ENCODE measurements around the gene FAM120B.
"Not testable (repeated sequence)": the region's sequence is repeated elsewhere in the genome, so short reads cannot be mapped to it uniquely, and the experiment has no call there.

Gene FAM120B

DNA sequence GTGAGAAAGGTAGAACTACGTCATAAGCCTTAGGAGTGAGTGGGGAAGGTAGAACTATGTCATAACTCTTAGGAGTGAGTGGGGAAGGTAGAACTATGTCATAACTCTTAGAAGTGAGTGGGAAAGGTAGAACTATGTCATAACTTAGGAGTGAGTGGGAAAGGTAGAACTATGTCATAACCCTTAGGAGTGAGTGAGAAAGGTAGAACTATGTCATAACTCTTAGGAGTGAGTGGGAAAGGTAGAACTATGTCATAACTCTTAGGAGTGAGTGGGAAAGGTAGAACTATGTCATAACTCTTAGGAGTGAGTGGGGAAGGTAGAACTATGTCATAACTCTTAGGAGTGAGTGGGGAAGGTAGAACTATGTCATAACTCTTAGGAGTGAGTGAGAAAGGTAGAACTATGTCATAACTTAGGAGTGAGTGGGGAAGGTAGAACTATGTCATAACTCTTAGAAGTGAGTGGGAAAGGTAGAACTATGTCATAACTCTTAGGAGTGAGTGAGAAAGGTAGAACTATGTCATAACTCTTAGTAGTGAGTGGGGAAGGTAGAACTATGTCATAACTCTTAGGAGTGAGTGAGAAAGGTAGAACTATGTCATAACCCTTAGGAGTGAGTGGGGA lies 92.3 kb downstream of the FAM120B start:
- not testable (repeated sequence) for DNase-seq

DNA sequence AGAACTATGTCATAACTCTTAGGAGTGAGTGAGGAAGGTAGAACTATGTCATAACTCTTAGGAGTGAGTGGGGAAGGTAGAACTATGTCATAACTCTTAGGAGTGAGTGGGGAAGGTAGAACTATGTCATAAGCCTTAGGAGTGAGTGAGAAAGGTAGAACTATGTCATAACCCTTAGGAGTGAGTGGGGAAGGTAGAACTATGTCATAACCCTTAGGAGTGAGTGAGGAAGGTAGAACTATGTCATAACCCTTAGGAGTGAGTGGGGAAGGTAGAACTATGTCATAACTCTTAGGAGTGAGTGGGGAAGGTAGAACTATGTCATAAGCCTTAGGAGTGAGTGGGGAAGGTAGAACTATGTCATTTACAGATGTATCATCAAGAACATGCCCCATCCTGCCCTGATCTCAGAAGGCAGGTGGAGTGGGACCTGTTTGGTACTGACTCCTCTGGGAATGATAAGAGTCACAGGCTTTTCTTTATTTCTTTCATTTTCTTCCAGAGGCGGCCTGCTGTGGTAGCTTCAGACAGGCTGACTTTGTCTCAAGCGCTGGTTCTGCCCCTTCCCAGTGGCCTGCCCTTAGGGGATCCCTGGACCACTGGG lies 93.5 kb downstream of the FAM120B start:
- not testable (repeated sequence) for DNase-seq

- no peak for DNase-seq
These were observed 95.9 kb downstream of the FAM120B start for GRCh38 chr6:170402318-170403040.

GRCh38 chr6:170403451-170403850 lies 96.9 kb downstream of the FAM120B start:
- no peak for DNase-seq

- DNase-seq: no peak
These were observed 97.5 kb downstream of the FAM120B start for GRCh38 chr6:170404036-170404435.

GRCh38 chr6:170404697-170405096 lies 98.1 kb downstream of the FAM120B start:
- DNase-seq: no peak

DNA sequence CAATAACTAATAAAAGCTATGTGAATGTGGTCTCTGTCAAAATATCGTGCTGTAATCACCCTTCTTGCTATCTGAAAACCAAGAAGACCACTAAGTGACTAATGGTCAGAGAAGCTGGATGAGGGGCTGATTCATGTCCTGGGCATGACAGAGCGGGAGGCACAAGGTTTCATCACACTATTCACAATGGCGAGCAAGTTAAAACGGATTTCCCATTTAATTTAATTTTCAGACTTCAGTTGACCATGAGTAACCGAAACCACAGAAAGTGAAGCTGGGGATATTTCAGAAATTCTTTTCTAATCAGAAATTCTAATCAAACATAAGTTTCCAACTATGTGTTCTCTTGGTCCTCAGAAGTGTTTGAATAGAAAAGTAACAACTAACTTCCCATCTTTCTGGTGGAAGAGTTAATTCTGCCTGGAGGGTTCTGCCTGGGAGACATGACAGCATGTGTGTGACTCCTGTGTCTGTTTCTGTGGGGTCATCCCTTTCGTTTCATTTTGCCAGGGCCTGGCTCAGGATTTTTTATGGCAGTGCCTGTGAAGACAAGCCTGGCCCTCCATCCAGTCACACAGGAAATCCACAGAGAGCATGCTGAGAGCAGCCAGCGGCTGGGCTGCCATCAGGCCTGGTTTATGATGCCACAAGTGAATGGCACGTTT lies 98.9 kb downstream of the FAM120B start:
- no peak for DNase-seq

DNA sequence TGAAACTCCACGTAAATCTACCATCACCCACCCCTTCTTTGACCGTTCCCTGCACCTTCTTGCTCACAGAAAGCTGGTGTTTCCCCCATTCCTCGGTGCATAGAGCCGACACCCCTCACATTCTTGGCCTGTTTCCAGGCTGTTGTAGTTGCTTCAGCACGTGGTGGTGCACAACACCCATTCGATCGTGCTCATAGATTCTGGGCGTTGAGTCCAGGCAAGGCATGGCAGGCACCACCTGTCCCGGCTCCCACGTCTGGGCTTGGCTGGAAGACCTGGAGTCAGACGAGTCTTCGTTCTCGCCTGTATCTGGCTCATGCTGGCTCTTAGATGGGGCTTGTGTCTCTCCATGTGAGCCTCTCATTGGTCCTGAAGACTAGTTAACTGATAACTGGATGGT lies 100.6 kb downstream of the FAM120B start:
- no peak for DNase-seq

GRCh38 chr6:170407932-170408331 lies 101.4 kb downstream of the FAM120B start:
- DNase-seq: no peak

GRCh38 chr6:170409746-170410145 lies 103.2 kb downstream of the FAM120B start:
- DNase-seq: not testable (repeated sequence)

- DNase-seq: no peak
These were observed 103.7 kb downstream of the FAM120B start for GRCh38 chr6:170410241-170410640.

GRCh38 chr6:170415318-170415717 lies 108.8 kb downstream of the FAM120B start:
- no peak for DNase-seq

DNA sequence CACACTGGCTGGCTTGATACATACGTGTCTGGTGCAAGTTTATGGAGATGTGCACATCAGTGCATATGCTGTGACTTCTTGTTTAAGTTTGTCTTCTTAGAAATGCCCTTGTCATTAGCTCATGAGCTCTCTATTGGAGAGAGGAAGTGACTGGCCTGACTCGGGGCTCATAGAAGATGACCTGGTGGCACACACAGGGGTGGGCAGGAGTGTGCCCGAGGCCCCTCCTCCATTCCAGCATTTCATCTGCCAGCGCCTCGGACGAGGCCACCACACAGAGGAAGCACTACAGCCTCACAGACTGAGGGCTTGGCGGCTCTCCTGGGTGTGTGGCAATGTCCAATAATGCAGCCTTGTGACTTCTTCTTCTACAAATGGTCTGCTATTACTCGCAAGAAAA lies 109.7 kb downstream of the FAM120B start:
- DNase-seq: no peak

DNA sequence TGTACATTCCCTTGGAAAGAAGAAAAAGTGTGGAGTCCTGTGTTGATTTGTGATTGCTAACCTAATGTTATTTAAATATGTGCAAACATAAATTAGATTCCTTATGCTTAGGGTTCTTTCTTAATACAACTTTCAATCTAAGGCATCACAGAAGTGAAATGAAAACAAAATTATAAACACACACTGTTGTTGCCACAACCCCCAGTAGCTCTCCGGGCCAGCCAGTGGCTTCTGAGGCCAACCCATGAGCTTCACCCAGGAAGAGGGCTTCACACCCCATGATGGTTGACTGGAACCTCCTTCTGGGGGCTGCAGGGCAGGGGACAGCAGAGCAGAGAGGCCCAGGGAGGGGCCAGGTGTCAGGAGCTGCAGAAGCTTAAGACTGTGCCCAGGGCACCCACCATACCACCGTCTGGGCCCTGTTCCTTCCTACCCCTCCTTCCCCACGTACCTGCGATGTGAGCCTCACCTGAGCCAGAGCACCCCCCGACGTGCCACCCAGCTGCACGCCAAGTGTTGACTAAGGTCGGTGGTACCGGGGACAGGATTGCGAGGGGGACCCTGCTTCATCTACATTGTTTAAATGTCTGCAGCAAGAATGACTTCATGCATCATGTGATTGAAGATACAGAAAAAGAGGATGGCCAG lies 110.5 kb downstream of the FAM120B start:
- no peak for DNase-seq

DNA sequence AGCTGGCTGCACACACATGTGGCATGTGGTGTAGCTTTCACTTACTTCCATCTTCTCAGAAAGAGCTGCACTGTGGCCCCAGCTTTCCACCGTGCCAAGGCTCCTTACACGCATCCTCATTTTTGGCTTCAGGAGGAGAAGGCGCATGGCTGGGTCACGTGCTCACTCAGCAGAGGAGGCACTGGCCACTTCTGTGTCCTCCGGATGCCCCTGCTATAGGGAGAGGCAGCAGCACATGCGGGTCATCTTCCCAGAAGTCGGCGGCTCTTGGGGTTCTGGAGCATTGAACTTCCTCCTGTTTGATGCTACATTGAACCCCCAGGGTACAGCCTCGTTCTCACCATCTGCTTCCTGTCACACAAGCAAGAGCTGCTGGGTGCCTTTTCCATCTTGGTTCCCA lies 111.3 kb downstream of the FAM120B start:
- no peak for DNase-seq

DNA sequence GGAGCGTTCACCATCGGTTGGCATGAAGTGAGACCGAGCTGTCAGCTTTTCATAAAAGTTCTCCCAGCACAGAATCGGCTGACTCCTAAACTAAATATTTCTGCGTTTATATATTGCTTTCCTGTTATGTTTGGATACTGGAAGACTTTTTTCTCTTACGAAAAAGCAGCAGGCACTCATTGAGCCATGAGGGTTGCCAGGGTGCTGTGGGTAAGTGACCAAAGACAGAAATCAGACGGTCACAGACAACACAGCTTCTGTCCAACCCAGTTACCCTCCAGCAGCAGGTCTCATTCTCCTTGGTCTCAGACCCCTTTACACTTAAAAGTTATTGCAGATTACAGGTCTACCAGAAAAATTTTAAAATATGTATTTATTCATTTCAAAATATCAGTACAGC lies 113.7 kb downstream of the FAM120B start:
- DNase-seq: no peak

DNA sequence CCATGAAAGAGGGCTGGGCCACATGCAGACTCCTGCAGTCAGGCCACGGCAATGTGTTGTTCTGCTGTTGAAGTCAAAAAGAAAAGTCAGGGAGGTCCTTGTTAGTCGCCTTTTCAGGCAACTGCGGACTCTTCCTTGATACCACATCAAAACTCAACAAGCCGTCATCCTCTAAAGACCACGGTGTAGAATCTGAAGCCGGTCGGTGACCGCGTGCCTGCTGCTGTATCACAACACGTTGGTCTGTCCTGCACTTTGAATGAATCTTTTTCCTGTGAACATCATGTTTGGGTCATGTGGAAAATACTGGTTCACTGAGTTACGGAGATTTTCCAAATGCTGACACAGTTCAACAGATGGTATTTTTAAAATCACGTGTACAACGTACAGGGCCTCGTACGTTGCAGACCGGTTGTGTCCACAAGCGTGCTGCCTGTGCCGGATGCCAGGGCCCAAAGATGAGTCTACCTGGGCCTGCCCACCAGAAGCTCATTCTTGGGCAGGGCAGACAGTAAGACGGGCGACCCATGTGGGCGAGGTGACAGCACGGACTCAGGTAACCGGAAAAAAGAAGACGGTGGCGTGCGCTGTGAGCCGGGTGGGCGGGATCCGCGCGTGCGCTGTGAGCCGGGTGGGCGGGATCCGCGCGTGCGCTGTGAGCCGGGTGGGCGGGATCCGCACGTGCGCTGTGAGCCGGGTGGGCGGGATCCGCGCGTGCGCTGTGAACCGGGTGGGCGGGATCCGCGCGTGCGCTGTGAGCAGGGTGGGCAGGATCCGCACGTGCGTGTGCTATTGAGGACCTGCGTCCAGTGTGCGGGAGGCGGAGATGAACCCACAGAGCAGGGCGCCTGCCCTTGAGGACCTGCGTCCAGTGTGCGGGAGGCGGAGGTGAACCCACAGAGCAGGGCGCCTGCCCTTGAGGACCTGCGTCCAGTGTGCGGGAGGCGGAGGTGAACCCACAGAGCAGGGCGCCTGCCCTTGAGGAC lies 114.5 kb downstream of the FAM120B start:
- DNase-seq: no peak

- no peak for DNase-seq
These were observed 115.4 kb downstream of the FAM120B start for GRCh38 chr6:170421921-170422320.

DNA sequence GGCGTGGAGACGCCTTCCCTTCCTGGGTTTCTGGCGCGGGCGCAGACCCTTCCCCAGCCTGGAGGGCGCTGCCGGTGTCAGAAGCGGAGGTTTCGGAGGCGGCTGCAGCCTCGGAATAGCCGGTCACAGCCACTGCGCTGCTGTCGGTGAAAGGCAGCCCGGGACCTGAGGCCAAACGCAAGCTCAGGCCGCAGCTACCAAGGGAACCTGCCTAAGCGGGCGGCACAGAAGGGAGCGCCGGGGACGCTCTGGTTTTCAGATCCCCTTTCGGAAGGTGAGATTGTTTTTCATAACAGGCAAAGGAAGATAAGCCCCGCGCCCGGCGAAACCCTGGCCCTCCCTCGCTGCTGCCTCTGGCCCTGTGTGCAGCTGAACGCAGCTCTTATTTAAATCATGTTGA lies 116.5 kb downstream of the FAM120B start:
- DNase-seq: no peak

DNA sequence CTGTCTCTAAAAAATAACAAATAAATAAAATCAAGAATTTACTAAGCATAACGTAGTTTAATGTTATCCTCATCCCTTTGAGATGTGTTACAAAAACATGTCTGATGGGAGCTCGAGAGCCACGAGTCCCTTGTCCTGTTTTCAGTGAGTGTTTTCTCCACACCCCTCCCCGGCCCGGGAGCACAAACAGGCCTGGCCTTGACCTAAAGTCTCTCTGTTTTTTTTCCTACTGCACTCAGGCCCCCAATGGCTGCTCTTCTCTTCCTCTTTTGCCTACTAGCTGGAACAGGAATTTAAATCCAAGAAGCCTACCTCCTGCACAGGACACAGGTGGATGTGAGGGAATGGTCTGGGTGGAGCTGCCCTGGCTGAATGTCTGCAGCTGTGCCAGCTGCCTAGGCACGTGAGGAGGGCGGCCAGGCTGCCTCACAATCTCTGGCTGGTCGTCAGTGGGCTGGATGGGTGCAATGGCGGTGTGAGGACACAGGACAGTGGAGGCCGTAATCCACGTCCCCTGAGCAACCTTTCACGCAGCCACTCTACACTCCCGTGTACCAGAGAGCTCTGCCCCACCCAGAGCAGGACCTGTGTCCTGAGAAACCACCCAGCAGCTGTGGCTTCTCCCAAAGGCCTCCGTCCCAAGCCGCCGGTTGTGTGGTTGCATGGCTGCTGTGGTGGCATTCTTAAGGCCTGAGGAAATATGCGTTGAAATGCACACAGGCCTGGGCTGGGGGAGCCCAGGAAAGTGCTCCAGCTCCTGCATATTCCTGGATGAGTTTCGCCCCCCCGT lies 117.5 kb downstream of the FAM120B start:
- DNase-seq: no peak

DNA sequence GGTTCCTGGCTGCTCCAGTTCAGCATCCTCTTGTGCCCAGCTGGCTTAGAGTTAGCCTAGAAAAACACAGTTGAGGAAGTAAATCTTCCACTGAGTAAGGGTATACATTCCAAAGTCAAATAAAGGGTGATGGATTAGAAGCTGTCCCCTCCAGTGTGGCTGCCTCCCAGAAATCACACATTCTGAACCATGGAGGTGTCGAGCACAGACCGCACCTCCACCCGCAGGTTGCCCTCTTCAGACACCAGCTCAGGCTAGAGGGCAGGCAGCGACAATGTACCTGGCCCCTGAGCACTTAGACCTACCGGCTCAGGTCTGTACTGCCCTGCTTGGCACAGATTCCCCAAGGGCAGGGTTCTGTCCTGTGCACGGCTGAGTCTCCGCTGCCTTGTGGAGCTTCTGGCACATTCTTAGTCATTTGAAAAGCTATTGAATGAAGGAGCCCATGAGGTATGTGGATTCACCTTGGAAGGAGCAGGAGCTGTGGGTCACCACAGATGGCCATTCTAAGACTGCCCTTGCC lies 118.1 kb downstream of the FAM120B start:
- DNase-seq: no peak

All from T-helper 9 cell (primary cell).